PC-9 (cell line): ENCODE measurements around the gene HERC2. TPM values are rescaled to one million over a fixed set of nuclear protein-coding genes. Genes with fewer than 3 reads are reported as not detected.

Source experiments
- BruUV-seq: library from RNA; stranded (reverse); fragments of 400-500 nt; replicated peaks from 2 replicates; lab custom pipeline; 2021; lab: Mats Ljungman, UMichigan
- CTCF ChIA-PET: fragments of 300-600 bp; sonication (Branson Sonifier 250); formaldehyde crosslinking; loops from one replicate; lab custom pipeline; 2022; ENCODE audit warnings: antibody characterized with exemption; lab: Charles Lee
- POLR2A ChIA-PET: fragments of 300-600 bp; sonication (Branson Sonifier 250); formaldehyde crosslinking; loops from one replicate; lab custom pipeline; 2022; ENCODE audit warnings: antibody characterized with exemption; ENCODE audit not compliant: unreplicated experiment; lab: Charles Lee
- DNase-seq, 2 experiments: peaks; one replicate each; pipeline versions ENCODE4 v3.0.0 to v3.0.0-alpha.2; 2015 to 2022; ENCODE audit warnings: mixed read lengths in 1 of 2
- H2AFZ ChIP-seq: fragments of 200-600 bp; sonication (generic); 2 replicates; pipeline ENCODE4 v1.8.1; 2017; ENCODE audit warnings: antibody characterized with exemption
- H3F3A ChIP-seq: fragments of 200-600 bp; sonication (generic); 2 replicates; pipeline ENCODE4 v1.8.1; 2017; ENCODE audit warnings: antibody characterized with exemption, mild to moderate bottlenecking, low read depth; ENCODE audit not compliant: insufficient read depth
- H3K27ac ChIP-seq: fragments of 200-600 bp; sonication (generic); 2 replicates; pipeline ENCODE4 v1.6.1; 2016; ENCODE audit warnings: mixed run types
- H3K27me3 ChIP-seq: fragments of 200-600 bp; sonication (generic); 2 replicates; pipeline ENCODE4 v1.6.1; 2016; ENCODE audit warnings: low read depth, mixed run types; ENCODE audit not compliant: insufficient read depth
- H3K36me3 ChIP-seq: fragments of 200-600 bp; sonication (generic); 2 replicates; pipeline ENCODE4 v1.6.1; 2016; ENCODE audit warnings: low read depth, mixed run types
- H3K4me1 ChIP-seq: fragments of 200-600 bp; sonication (generic); replicated peaks from 2 replicates; pipeline ENCODE4 v1.6.1; 2016; ENCODE audit warnings: mixed run types; ENCODE audit not compliant: insufficient read depth
- H3K4me2 ChIP-seq: fragments of 200-600 bp; sonication (generic); 2 replicates; pipeline ENCODE4 v1.6.1; 2017; ENCODE audit warnings: mixed run types
- H3K4me3 ChIP-seq: fragments of 200-600 bp; sonication (generic); 2 replicates; pipeline ENCODE4 v1.6.1; 2016; ENCODE audit warnings: mixed run types
- H3K79me2 ChIP-seq: fragments of 200-600 bp; sonication (generic); 2 replicates; pipeline ENCODE4 v1.6.1; 2017; ENCODE audit warnings: low read depth, mixed run types
- H3K9me2 ChIP-seq: fragments of 200-600 bp; sonication (generic); 2 replicates; pipeline ENCODE4 v1.8.1; 2017; ENCODE audit warnings: mild to moderate bottlenecking; ENCODE audit not compliant: insufficient read depth
- H3K9me3 ChIP-seq: fragments of 200-600 bp; sonication (generic); 2 replicates; pipeline ENCODE4 v1.8.1; 2016; ENCODE audit warnings: low read depth; ENCODE audit not compliant: insufficient read depth
- H4K20me1 ChIP-seq: fragments of 200-600 bp; sonication (generic); 2 replicates; pipeline ENCODE4 v1.8.1; 2017; ENCODE audit not compliant: insufficient read depth
- CTCF ChIP-seq: fragments of 200-600 bp; sonication (generic); conservative IDR thresholded peaks from 2 replicates; pipeline ENCODE4 v1.6.1; 2017; ENCODE audit warnings: mixed run types, antibody characterized with exemption, mild to moderate bottlenecking, moderate library complexity
- EZH2 ChIP-seq: fragments of 200-600 bp; sonication (generic); IDR thresholded peaks from 2 replicates; pipeline ENCODE4 v1.8.0; 2017; ENCODE audit warnings: antibody characterized with exemption, low read depth
- intact Hi-C: fragments of 100-400 bp; cut with micrococcal nuclease; formaldehyde crosslinking; loops from one replicate; pipeline ENCODE4 v1.10.0; 2022; ENCODE audit not compliant: unreplicated experiment
- total RNA-seq: library from RNA; stranded (reverse); gene quantifications from 2 replicates; pipeline ENCODE4 v1.2.3, GENCODE V29; 2021

HERC2 gene
- total RNA-seq, 1 experiment from 2014 or later: 49.7 TPM

GRCh38 chr15:28182216-28182615 lies 139.8 kb downstream of the HERC2 start:
- Histone ChIP-seq H3K4me2 (no peak overlapping the region), H3K4me1 (no peaks in the 10 kb centered on the region), H3K27me3 (no peaks in the 10 kb centered on the region), H3K4me3 (no peak overlapping the region), H3K36me3 (no peaks in the 10 kb centered on the region), H3K9me2 (no peaks in the 10 kb centered on the region), H3F3A (no peaks in the 10 kb centered on the region), H3K27ac (no peak overlapping the region), H4K20me1 (no peaks in the 10 kb centered on the region), H2AFZ (no peak overlapping the region), H3K79me2 (no peaks in the 10 kb centered on the region), H3K9me3 (no peaks in the 10 kb centered on the region)
- no peak for DNase-seq
- ChIA-PET CTCF (no interaction called here), POLR2A (no interaction called here)
- no TSS peak for BruUV-seq
- TF ChIP-seq EZH2 (no peak), CTCF (no peak)
- intact Hi-C loops: no loop called here

- CTCF ChIA-PET: no interaction called here
- no peaks in the 10 kb centered on the region for H3K36me3 ChIP-seq
Measured at GRCh38 chr15:28181366-28181765, 140.6 kb downstream of the HERC2 start.

GRCh38 chr15:28179270-28179669 lies 142.7 kb downstream of the HERC2 start:
- Histone ChIP-seq H3K27ac (no peak overlapping the region), H3K4me3 (no peak overlapping the region), H3K36me3 (no peaks in the 10 kb centered on the region), H4K20me1 (no peaks in the 10 kb centered on the region), H2AFZ (no peak overlapping the region), H3K9me3 (no peaks in the 10 kb centered on the region), H3K27me3 (no peaks in the 10 kb centered on the region), H3K4me1 (no peaks in the 10 kb centered on the region), H3F3A (no peaks in the 10 kb centered on the region), H3K9me2 (no peaks in the 10 kb centered on the region), H3K79me2 (no peaks in the 10 kb centered on the region), H3K4me2 (no peak overlapping the region)
- no TSS peak for BruUV-seq
- CTCF ChIA-PET: no interaction called here
- intact Hi-C loops: no loop called here
- POLR2A ChIA-PET: no interaction called here
- DNase-seq: no peak
- TF ChIP-seq EZH2 (no peak), CTCF (no peak)

More at GRCh38 chr15:28181366-28181765, 140.6 kb downstream of the HERC2 start:
- Histone ChIP-seq H3K4me2 (no peak overlapping the region), H3K27ac (no peak overlapping the region), H4K20me1 (no peaks in the 10 kb centered on the region), H3K4me3 (no peak overlapping the region), H3K9me3 (no peaks in the 10 kb centered on the region), H3K9me2 (no peaks in the 10 kb centered on the region), H2AFZ (no peak overlapping the region), H3K27me3 (no peaks in the 10 kb centered on the region), H3F3A (no peaks in the 10 kb centered on the region), H3K79me2 (no peaks in the 10 kb centered on the region), H3K4me1 (no peaks in the 10 kb centered on the region)
- no peak for DNase-seq
- TF ChIP-seq EZH2: no peak
- no TSS peak for BruUV-seq
- intact Hi-C loops: no loop called here
- POLR2A ChIA-PET: no interaction called here

GRCh38 chr15:28178727-28179126 lies 143.3 kb downstream of the HERC2 start:
- Histone ChIP-seq H3K4me2 (no peak overlapping the region), H3F3A (no peaks in the 10 kb centered on the region), H3K27ac (no peak overlapping the region), H3K9me2 (no peaks in the 10 kb centered on the region), H3K36me3 (no peaks in the 10 kb centered on the region), H3K27me3 (no peaks in the 10 kb centered on the region), H3K79me2 (no peaks in the 10 kb centered on the region), H4K20me1 (no peaks in the 10 kb centered on the region), H2AFZ (no peak overlapping the region), H3K4me3 (no peak overlapping the region), H3K4me1 (no peaks in the 10 kb centered on the region), H3K9me3 (no peaks in the 10 kb centered on the region)
- CTCF ChIA-PET: no interaction called here
- TF ChIP-seq CTCF: no peak
- TF ChIP-seq EZH2: no peak
- DNase-seq: no peak
- POLR2A ChIA-PET: no interaction called here
- BruUV-seq: no TSS peak
- intact Hi-C loops: no loop called here
